ENCODE measurements around the gene CCDC32. TPM values are rescaled to one million over a fixed set of nuclear protein-coding genes. Genes with fewer than 3 reads are reported as not detected.

The CCDC32 gene
- total and polyA plus RNA-seq, 2 of the 8 experiments (the other 6 are each of a cell fraction or from before 2014, with no cell fraction given): 8.9 to 12.1 TPM

DNA sequence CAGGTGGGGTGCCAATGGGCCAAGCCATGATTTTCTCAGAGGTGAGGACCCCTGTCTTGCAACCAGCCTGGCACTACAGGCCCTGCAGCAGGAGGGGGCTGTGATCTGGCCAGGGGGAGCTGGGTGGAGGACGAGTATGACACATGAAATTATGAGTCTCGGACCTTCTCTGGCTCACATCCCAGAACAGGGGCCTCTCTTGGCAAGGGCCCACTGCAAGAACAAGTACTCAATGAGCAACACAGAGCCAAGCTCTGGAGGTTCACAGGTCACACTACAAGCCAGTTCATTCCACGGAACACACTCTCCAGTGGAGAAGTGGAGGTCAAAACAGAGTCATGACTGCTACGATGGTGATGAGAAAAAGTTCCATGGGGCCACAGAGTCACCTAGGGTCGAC, 28.3 kb downstream of the CCDC32 start:
- Histone ChIP-seq H2AK5ac (ENCODE audit: low read depth, low read length) (no peak overlapping the region), H3K18ac (ENCODE audit: extremely low read depth, low read length) (no peak overlapping the region), H4K5ac (ENCODE audit: insufficient read length, low read depth, low read length) (no peak overlapping the region), H2BK20ac (ENCODE audit: low read length) (no peak overlapping the region), H3K27ac (ENCODE audit: low read depth, low read length) (no peak overlapping the region), H3K14ac (ENCODE audit: insufficient read length) (no peak overlapping the region), H2BK15ac (ENCODE audit: low read length) (no peak overlapping the region), H3K4ac (replicated peaks; ENCODE audit: insufficient read length, low read depth, low read length) (no peak overlapping the region), H4K8ac (ENCODE audit: extremely low read depth, insufficient read depth, low read length) (no peak overlapping the region), H3K4me3 (ENCODE audit: extremely low read depth in 1 of 4, insufficient read depth in 2 of 4, low read depth in 3 of 4, low read length in 4 of 4) (no peak overlapping the region), H2AFZ (ENCODE audit: low read length) (no peak overlapping the region), H2BK5ac (ENCODE audit: low read depth, low read length) (no peak overlapping the region), H3K9me3 (ENCODE audit: insufficient read depth in 2 of 2, low read depth in 1 of 2, low read length in 1 of 2) (no peaks in the 10 kb centered on the region), H3K36me3 (ENCODE audit: control insufficient read depth in 2 of 4, insufficient read depth in 4 of 4, low read length in 3 of 4) (no peaks in the 10 kb centered on the region), H4K20me1 (replicated peaks in 1 of 2; ENCODE audit: control insufficient read depth in 1 of 2, insufficient read depth in 2 of 2, low read length in 2 of 2) (no peaks in the 10 kb centered on the region), H3K56ac (replicated peaks; ENCODE audit: insufficient read length, low read depth, low read length) (no peak overlapping the region), H3K79me2 (ENCODE audit: control insufficient read depth in 1 of 2, insufficient read depth in 2 of 2, low read length in 2 of 2) (no peaks in the 10 kb centered on the region), H3K79me1 (ENCODE audit: low read depth, low read length) (no peaks in the 10 kb centered on the region; the same call in 1 of the 2 replicates), H4K91ac (replicated peaks; ENCODE audit: insufficient read length, low read length) (no peak overlapping the region), H3K27me3 (replicated peaks in 1 of 4; ENCODE audit: control insufficient read depth in 3 of 4, extremely low read depth in 1 of 4, insufficient read depth in 3 of 4, low read length in 3 of 4) (no peaks in the 10 kb centered on the region), H3K4me2 (ENCODE audit: insufficient read depth in 1 of 2, low read depth in 2 of 2, low read length in 2 of 2) (no peak overlapping the region), H2BK120ac (replicated peaks; ENCODE audit: low read depth, low read length) (no peak overlapping the region), H3K9ac (replicated peaks in 1 of 4; ENCODE audit: extremely low read depth in 1 of 4, low read depth in 3 of 4, low read length in 3 of 4) (no peak overlapping the region), H2BK12ac (ENCODE audit: low read depth, low read length) (no peak overlapping the region), H3K4me1 (replicated peaks in 1 of 4; ENCODE audit: control insufficient read depth in 3 of 4, insufficient read depth in 4 of 4, low read length in 3 of 4) (no peaks in the 10 kb centered on the region), H3K23ac (ENCODE audit: insufficient read length) (no peak overlapping the region), H3K23me2 (ENCODE audit: low read depth, low read length) (no peaks in the 10 kb centered on the region)
- FAIRE-seq (no peak), DNase-seq (ENCODE audit: low read depth in 1 of 2, low spot score in 2 of 2) (no peak)
- 90% methylated on average over 5 of the region's 5 CpGs; no CpG with 5 or more reads in 1 of the 2 experiments for WGBS, 2 experiments (ENCODE audit: extremely low coverage in 1 of 2, insufficient coverage in 1 of 2, insufficient read length in 1 of 2, insufficient replicate concordance in 2 of 2, low coverage in 1 of 2, low lambda C conversion rate in 2 of 2, missing lambda C conversion rate in 1 of 2)
- POLR2A ChIA-PET (ENCODE audit: partially characterized antibody): no interaction called here
- CTCF ChIA-PET (ENCODE audit: partially characterized antibody): interaction anchor here (0.6 to 3.0 kb wide), 2 partner anchors 17 to 131 kb away, joined by 3 to 15 read pairs; partner anchors contain the start of gene IVD
- TF ChIP-seq HDAC2 (IDR thresholded peaks at IDR 0.05; ENCODE audit: borderline replicate concordance in 1 of 2, low read depth in 2 of 2, low read length in 2 of 2): no peak
- no peak for TF ChIP-seq MAFK (IDR thresholded peaks at IDR 0.05; ENCODE audit: low read depth, low read length)
- no peak for TF ChIP-seq BCL11A (IDR thresholded peaks at IDR 0.05; ENCODE audit: low read depth in 2 of 2, low read length in 2 of 2)
- TF ChIP-seq SP2 (IDR thresholded peaks at IDR 0.05; ENCODE audit: low read length): no peak
- TF ChIP-seq JUN (IDR thresholded peaks at IDR 0.05; ENCODE audit: low read depth, low read length): no peak
- TF ChIP-seq ZNF274 (IDR thresholded peaks at IDR 0.05; ENCODE audit: borderline replicate concordance, extremely low read depth, low read length): no peak
- TF ChIP-seq RFX5 (IDR thresholded peaks at IDR 0.05; ENCODE audit: borderline replicate concordance, low read depth, low read length): no peak
- no peak for TF ChIP-seq KDM4A (IDR thresholded peaks at IDR 0.05; ENCODE audit: low read depth, low read length, severe bottlenecking)
- TF ChIP-seq NRF1 (IDR thresholded peaks at IDR 0.05; ENCODE audit: low read depth, low read length): no peak
- TF ChIP-seq BRCA1 (IDR thresholded peaks at IDR 0.05; ENCODE audit: low read depth, low read length): no peak
- no peak for TF ChIP-seq JUND (IDR thresholded peaks at IDR 0.05; ENCODE audit: low read length)
- no peak for TF ChIP-seq FOSL1 (IDR thresholded peaks at IDR 0.05; ENCODE audit: insufficient read depth, low read depth, low read length)
- TF ChIP-seq, protein P1, sequence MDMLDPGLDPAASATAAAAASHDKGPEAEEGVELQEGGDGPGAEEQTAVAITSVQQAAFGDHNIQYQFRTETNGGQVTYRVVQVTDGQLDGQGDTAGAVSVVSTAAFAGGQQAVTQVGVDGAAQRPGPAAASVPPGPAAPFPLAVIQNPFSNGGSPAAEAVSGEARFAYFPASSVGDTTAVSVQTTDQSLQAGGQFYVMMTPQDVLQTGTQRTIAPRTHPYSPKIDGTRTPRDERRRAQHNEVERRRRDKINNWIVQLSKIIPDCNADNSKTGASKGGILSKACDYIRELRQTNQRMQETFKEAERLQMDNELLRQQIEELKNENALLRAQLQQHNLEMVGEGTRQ (IDR thresholded peaks at IDR 0.05; ENCODE audit: low read length): no peak
- no peak for TF ChIP-seq YY1 (IDR thresholded peaks at IDR 0.05; ENCODE audit: low read depth, low read length)
